Measurements from ENCODE around the gene GPN2.

GPN2 gene

GRCh38 chr1:26833432-26834405 lies 56.4 kb downstream of the GPN2 start:
- TF ChIP-seq TAF1 (IDR thresholded peaks at IDR 0.05; ENCODE audit: low read depth, low read length) (peak; percentile 75; the same call in 1 of the 2 replicates), PAX5 (IDR thresholded peaks at IDR 0.05; ENCODE audit: insufficient read depth, low read length, severe bottlenecking) (peak; percentile 44), POU2F2 (IDR thresholded peaks at IDR 0.05; ENCODE audit: low read depth, low read length) (no peak), POLR2AphosphoS5 (IDR thresholded peaks at IDR 0.05; ENCODE audit: low read depth, low read length) (peak; percentile 82), SPI1 (IDR thresholded peaks at IDR 0.05; ENCODE audit: low read depth, low read length) (peak; percentile 9; the same call in 1 of the 2 replicates), POLR2A (IDR thresholded peaks at IDR 0.05; ENCODE audit: low read depth, low read length) (peak; percentile 80)
- DNase-seq (ENCODE audit: insufficient read length, low spot score) = peak; percentile 87
- peak; percentile 98 for FAIRE-seq

GRCh38 chr1:26832249-26832960 lies 57.7 kb downstream of the GPN2 start:
- DNase-seq (ENCODE audit: insufficient read length, low spot score) = no peak
- peak; percentile 56 for FAIRE-seq
- TF ChIP-seq TAF1 (IDR thresholded peaks at IDR 0.05; ENCODE audit: low read depth, low read length) (no peak), POU2F2 (IDR thresholded peaks at IDR 0.05; ENCODE audit: low read depth, low read length) (no peak), SPI1 (IDR thresholded peaks at IDR 0.05; ENCODE audit: low read depth, low read length) (no peak), PAX5 (IDR thresholded peaks at IDR 0.05; ENCODE audit: insufficient read depth, low read length, severe bottlenecking) (no peak), POLR2A (IDR thresholded peaks at IDR 0.05; ENCODE audit: low read depth, low read length) (no peak), POLR2AphosphoS5 (IDR thresholded peaks at IDR 0.05; ENCODE audit: low read depth, low read length) (no peak)

GRCh38 chr1:26831546-26832248 lies 58.4 kb downstream of the GPN2 start:
- FAIRE-seq = no peak
- TF ChIP-seq PAX5 (IDR thresholded peaks at IDR 0.05; ENCODE audit: insufficient read depth, low read length, severe bottlenecking) (no peak), SPI1 (IDR thresholded peaks at IDR 0.05; ENCODE audit: low read depth, low read length) (no peak), POU2F2 (IDR thresholded peaks at IDR 0.05; ENCODE audit: low read depth, low read length) (no peak), TAF1 (IDR thresholded peaks at IDR 0.05; ENCODE audit: low read depth, low read length) (no peak), POLR2A (IDR thresholded peaks at IDR 0.05; ENCODE audit: low read depth, low read length) (no peak), POLR2AphosphoS5 (IDR thresholded peaks at IDR 0.05; ENCODE audit: low read depth, low read length) (no peak)
- DNase-seq (ENCODE audit: insufficient read length, low spot score) = no peak

- FAIRE-seq = no peak
- no peak for TF ChIP-seq TAF1 (IDR thresholded peaks at IDR 0.05; ENCODE audit: low read depth, low read length)
- TF ChIP-seq POU2F2 (IDR thresholded peaks at IDR 0.05; ENCODE audit: low read depth, low read length) = no peak
- no peak for TF ChIP-seq POLR2AphosphoS5 (IDR thresholded peaks at IDR 0.05; ENCODE audit: low read depth, low read length)
- no peak for TF ChIP-seq SPI1 (IDR thresholded peaks at IDR 0.05; ENCODE audit: low read depth, low read length)
- TF ChIP-seq PAX5 (IDR thresholded peaks at IDR 0.05; ENCODE audit: insufficient read depth, low read length, severe bottlenecking) = no peak
- no peak for TF ChIP-seq POLR2A (IDR thresholded peaks at IDR 0.05; ENCODE audit: low read depth, low read length)
- DNase-seq (ENCODE audit: insufficient read length, low spot score) = no peak
Observed at GRCh38 chr1:26831059-26831458, 59.0 kb downstream of the GPN2 start.

- TF ChIP-seq POU2F2 (IDR thresholded peaks at IDR 0.05; ENCODE audit: low read depth, low read length) (no peak), POLR2A (IDR thresholded peaks at IDR 0.05; ENCODE audit: low read depth, low read length) (no peak), POLR2AphosphoS5 (IDR thresholded peaks at IDR 0.05; ENCODE audit: low read depth, low read length) (no peak), SPI1 (IDR thresholded peaks at IDR 0.05; ENCODE audit: low read depth, low read length) (no peak), PAX5 (IDR thresholded peaks at IDR 0.05; ENCODE audit: insufficient read depth, low read length, severe bottlenecking) (no peak), TAF1 (IDR thresholded peaks at IDR 0.05; ENCODE audit: low read depth, low read length) (no peak)
- DNase-seq (ENCODE audit: insufficient read length, low spot score) (no peak), FAIRE-seq (no peak)
Observed at GRCh38 chr1:26829184-26829911, 60.7 kb downstream of the GPN2 start.

GRCh38 chr1:26828411-26828991 lies 61.6 kb downstream of the GPN2 start:
- FAIRE-seq (peak; percentile 93), DNase-seq (ENCODE audit: insufficient read length, low spot score) (no peak)
- TF ChIP-seq PAX5 (IDR thresholded peaks at IDR 0.05; ENCODE audit: insufficient read depth, low read length, severe bottlenecking) (no peak), SPI1 (IDR thresholded peaks at IDR 0.05; ENCODE audit: low read depth, low read length) (peak; percentile 28; the same call in 1 of the 2 replicates)

GRCh38 chr1:26827663-26828062 lies 62.4 kb downstream of the GPN2 start:
- TF ChIP-seq SPI1 (IDR thresholded peaks at IDR 0.05; ENCODE audit: low read depth, low read length) (no peak), POLR2A (IDR thresholded peaks at IDR 0.05; ENCODE audit: low read depth, low read length) (no peak), TAF1 (IDR thresholded peaks at IDR 0.05; ENCODE audit: low read depth, low read length) (no peak), POU2F2 (IDR thresholded peaks at IDR 0.05; ENCODE audit: low read depth, low read length) (no peak), PAX5 (IDR thresholded peaks at IDR 0.05; ENCODE audit: insufficient read depth, low read length, severe bottlenecking) (no peak), POLR2AphosphoS5 (IDR thresholded peaks at IDR 0.05; ENCODE audit: low read depth, low read length) (no peak)
- DNase-seq (ENCODE audit: insufficient read length, low spot score) = no peak
- FAIRE-seq = no peak

- DNase-seq (ENCODE audit: insufficient read length, low spot score) = no peak
- FAIRE-seq = no peak
- no peak for TF ChIP-seq POU2F2 (IDR thresholded peaks at IDR 0.05; ENCODE audit: low read depth, low read length)
- TF ChIP-seq PAX5 (IDR thresholded peaks at IDR 0.05; ENCODE audit: insufficient read depth, low read length, severe bottlenecking) = no peak
- TF ChIP-seq POLR2AphosphoS5 (IDR thresholded peaks at IDR 0.05; ENCODE audit: low read depth, low read length) = no peak
- TF ChIP-seq SPI1 (IDR thresholded peaks at IDR 0.05; ENCODE audit: low read depth, low read length) = no peak
- TF ChIP-seq TAF1 (IDR thresholded peaks at IDR 0.05; ENCODE audit: low read depth, low read length) = no peak
- TF ChIP-seq POLR2A (IDR thresholded peaks at IDR 0.05; ENCODE audit: low read depth, low read length) = no peak
Observed at GRCh38 chr1:26827106-26827604, 62.9 kb downstream of the GPN2 start.

All from GM12891 (cell line).